Measurements from ENCODE around the gene GBX1.
A peak's percentile ranks its signal among the peaks of the same experiment; 100 is the strongest.

Gene GBX1

GRCh38 chr7:151123822-151124464, 43.6 kb downstream of the GBX1 start:
- TF ChIP-seq CTCF (IDR thresholded peaks at IDR 0.05; ENCODE audit: low read depth, low read length, poor library complexity, severe bottlenecking), result peak; percentile 100
- no peak for TF ChIP-seq EZH2phosphoT487 (IDR thresholded peaks at IDR 0.05; ENCODE audit: borderline replicate concordance, low read length)
- no peaks in the 10 kb centered on the region for H3K79me2 ChIP-seq (ENCODE audit: control insufficient read depth, low read length)
- H3F3A ChIP-seq (ENCODE audit: control insufficient read depth, insufficient read depth), result no peaks in the 10 kb centered on the region
- no peak overlapping the region for H3K27ac ChIP-seq (ENCODE audit: low read depth, low read length)
- H3K9me2 ChIP-seq (replicated peaks; ENCODE audit: control insufficient read depth, low read length), result no peaks in the 10 kb centered on the region
- no peaks in the 10 kb centered on the region; the same call in 1 of the 2 replicates for H4K20me1 ChIP-seq (ENCODE audit: control insufficient read depth, insufficient read depth, low read depth, low read length)
- no peak overlapping the region for H3K4me3 ChIP-seq (ENCODE audit: low read length)
- no peaks in the 10 kb centered on the region for H3K9me3 ChIP-seq (ENCODE audit: control insufficient read depth, insufficient read depth, low read length)
- no peaks in the 10 kb centered on the region for H3K36me3 ChIP-seq (ENCODE audit: control insufficient read depth, low read length)
- no peaks in the 10 kb centered on the region for H3K27me3 ChIP-seq (ENCODE audit: control insufficient read depth, low read length)
- no peak overlapping the region for H3K4me2 ChIP-seq (ENCODE audit: low read length)
- H3K4me1 ChIP-seq (ENCODE audit: control insufficient read depth, low read length), result no peaks in the 10 kb centered on the region

GRCh38 chr7:151123158-151123821, 44.2 kb downstream of the GBX1 start:
- Histone ChIP-seq H3K79me2 (ENCODE audit: control insufficient read depth, low read length) (no peaks in the 10 kb centered on the region), H3K9me2 (replicated peaks; ENCODE audit: control insufficient read depth, low read length) (no peaks in the 10 kb centered on the region), H3K27ac (ENCODE audit: low read depth, low read length) (no peak overlapping the region), H4K20me1 (ENCODE audit: control insufficient read depth, insufficient read depth, low read depth, low read length) (no peaks in the 10 kb centered on the region; the same call in 1 of the 2 replicates), H3F3A (ENCODE audit: control insufficient read depth, insufficient read depth) (no peaks in the 10 kb centered on the region), H3K36me3 (ENCODE audit: control insufficient read depth, low read length) (no peaks in the 10 kb centered on the region), H3K4me1 (ENCODE audit: control insufficient read depth, low read length) (no peaks in the 10 kb centered on the region), H3K4me2 (ENCODE audit: low read length) (no peak overlapping the region), H3K4me3 (ENCODE audit: low read length) (no peak overlapping the region), H3K27me3 (ENCODE audit: control insufficient read depth, low read length) (no peaks in the 10 kb centered on the region), H3K9me3 (ENCODE audit: control insufficient read depth, insufficient read depth, low read length) (no peaks in the 10 kb centered on the region)
- no peak for TF ChIP-seq CTCF (IDR thresholded peaks at IDR 0.05; ENCODE audit: low read depth, low read length, poor library complexity, severe bottlenecking)
- no peak for TF ChIP-seq EZH2phosphoT487 (IDR thresholded peaks at IDR 0.05; ENCODE audit: borderline replicate concordance, low read length)

GRCh38 chr7:151122796-151123157, 44.7 kb downstream of the GBX1 start:
- Histone ChIP-seq H3K9me3 (ENCODE audit: control insufficient read depth, insufficient read depth, low read length) (no peaks in the 10 kb centered on the region), H3K79me2 (ENCODE audit: control insufficient read depth, low read length) (no peaks in the 10 kb centered on the region), H3K4me2 (ENCODE audit: low read length) (no peak overlapping the region), H3K27me3 (ENCODE audit: control insufficient read depth, low read length) (no peaks in the 10 kb centered on the region), H3K4me3 (ENCODE audit: low read length) (no peak overlapping the region), H3K36me3 (ENCODE audit: control insufficient read depth, low read length) (no peaks in the 10 kb centered on the region), H3K9me2 (replicated peaks; ENCODE audit: control insufficient read depth, low read length) (no peaks in the 10 kb centered on the region), H3K27ac (ENCODE audit: low read depth, low read length) (no peak overlapping the region), H3F3A (ENCODE audit: control insufficient read depth, insufficient read depth) (no peaks in the 10 kb centered on the region), H3K4me1 (ENCODE audit: control insufficient read depth, low read length) (no peaks in the 10 kb centered on the region), H4K20me1 (ENCODE audit: control insufficient read depth, insufficient read depth, low read depth, low read length) (no peaks in the 10 kb centered on the region; the same call in 1 of the 2 replicates)
- TF ChIP-seq CTCF (IDR thresholded peaks at IDR 0.05; ENCODE audit: low read depth, low read length, poor library complexity, severe bottlenecking), result no peak
- no peak for TF ChIP-seq EZH2phosphoT487 (IDR thresholded peaks at IDR 0.05; ENCODE audit: borderline replicate concordance, low read length)

Data from DOHH2 (cell line).